ENCODE data around the gene CCDC184. TPM values are rescaled to one million over a fixed set of nuclear protein-coding genes. Genes with fewer than 3 reads are reported as not detected.
A peak's percentile ranks its signal among the peaks of the same experiment; 100 is the strongest.

CCDC184 gene
- total and polyA plus RNA-seq, 2 of the 13 experiments (the other 11 are each of a cell fraction or from before 2014, with no cell fraction given) = not detected

GRCh38 chr12:48157018-48157888, 26.2 kb upstream of the CCDC184 start, which contains the start of gene ASB8 (continued):
- TF ChIP-seq ZBTB49 (CRISPR knock-in tag; IDR thresholded peaks at IDR 0.05; ENCODE audit: borderline replicate concordance) (no peak), HMGXB4 (CRISPR knock-in tag; IDR thresholded peaks at IDR 0.05; ENCODE audit: borderline replicate concordance in 1 of 2, low read depth in 1 of 2) (peak; percentile 73 to 79; a peak in 2 of 4 replicates), SYNCRIP (IDR thresholded peaks at IDR 0.05; ENCODE audit: insufficient read depth, low read depth, low read length) (no peak), RCOR2 (CRISPR knock-in tag; IDR thresholded peaks at IDR 0.05) (no peak), HINFP (CRISPR knock-in tag; IDR thresholded peaks at IDR 0.05; ENCODE audit: low read depth) (peak; percentile 44; the same call in 1 of the 2 replicates), ZIK1 (CRISPR knock-in tag; IDR thresholded peaks at IDR 0.05; ENCODE audit: borderline replicate concordance, low read depth) (no peak), E2F1 (CRISPR knock-in tag; IDR thresholded peaks at IDR 0.05) (no peak), MEIS1 (CRISPR knock-in tag; IDR thresholded peaks at IDR 0.05; ENCODE audit: borderline replicate concordance) (peak; percentile 67; the same call in 1 of the 2 replicates), SKI (IDR thresholded peaks at IDR 0.05; ENCODE audit: partially characterized antibody) (no peak), KAT2B (IDR thresholded peaks at IDR 0.05; ENCODE audit: borderline replicate concordance, low read depth, low read length) (no peak), PHB2 (IDR thresholded peaks at IDR 0.05; ENCODE audit: partially characterized antibody) (no peak), MTA1 (CRISPR knock-in tag; IDR thresholded peaks at IDR 0.05; ENCODE audit: borderline replicate concordance) (peak; percentile 77; the same call in 1 of the 2 replicates), POLR2A (IDR thresholded peaks at IDR 0.05; ENCODE audit: insufficient read depth in 1 of 2, low read depth in 2 of 2, low read length in 2 of 2) (peak; percentile 50 to 65), MYC (CRISPR knock-in tag; IDR thresholded peaks at IDR 0.05; ENCODE audit: borderline replicate concordance) (peak; percentile 53; the same call in 1 of the 2 replicates), ZFP36 (IDR thresholded peaks at IDR 0.05; ENCODE audit: borderline replicate concordance, low read depth, low read length, partially characterized antibody) (no peak), THAP11 (CRISPR knock-in tag; IDR thresholded peaks at IDR 0.05) (peak; percentile 89), BRF2 (CRISPR knock-in tag; IDR thresholded peaks at IDR 0.05) (no peak), ZNF607 (CRISPR knock-in tag; IDR thresholded peaks at IDR 0.05; ENCODE audit: borderline replicate concordance) (peak; percentile 64; the same call in 1 of the 2 replicates)
- TF ChIP-seq, protein P1, sequence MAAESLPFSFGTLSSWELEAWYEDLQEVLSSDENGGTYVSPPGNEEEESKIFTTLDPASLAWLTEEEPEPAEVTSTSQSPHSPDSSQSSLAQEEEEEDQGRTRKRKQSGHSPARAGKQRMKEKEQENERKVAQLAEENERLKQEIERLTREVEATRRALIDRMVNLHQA (CRISPR knock-in tag; IDR thresholded peaks at IDR 0.05) = no peak
